CD4-positive, alpha-beta T cell treated with Interferon alpha-2 for 1 hour (primary cell): ENCODE results near the gene CKB.

Experiments used
- DNase-seq, 2 donors: peaks; one replicate each; pipeline ENCODE4 v3.0.0-alpha.2; 2020 to 2022

The CKB gene

GRCh38 chr14:103537175-103537990, 14.8 kb upstream of the CKB start:
- no peak for DNase-seq

- DNase-seq = no peak
Observed at GRCh38 chr14:103536693-103537092, 14.1 kb upstream of the CKB start.

DNA sequence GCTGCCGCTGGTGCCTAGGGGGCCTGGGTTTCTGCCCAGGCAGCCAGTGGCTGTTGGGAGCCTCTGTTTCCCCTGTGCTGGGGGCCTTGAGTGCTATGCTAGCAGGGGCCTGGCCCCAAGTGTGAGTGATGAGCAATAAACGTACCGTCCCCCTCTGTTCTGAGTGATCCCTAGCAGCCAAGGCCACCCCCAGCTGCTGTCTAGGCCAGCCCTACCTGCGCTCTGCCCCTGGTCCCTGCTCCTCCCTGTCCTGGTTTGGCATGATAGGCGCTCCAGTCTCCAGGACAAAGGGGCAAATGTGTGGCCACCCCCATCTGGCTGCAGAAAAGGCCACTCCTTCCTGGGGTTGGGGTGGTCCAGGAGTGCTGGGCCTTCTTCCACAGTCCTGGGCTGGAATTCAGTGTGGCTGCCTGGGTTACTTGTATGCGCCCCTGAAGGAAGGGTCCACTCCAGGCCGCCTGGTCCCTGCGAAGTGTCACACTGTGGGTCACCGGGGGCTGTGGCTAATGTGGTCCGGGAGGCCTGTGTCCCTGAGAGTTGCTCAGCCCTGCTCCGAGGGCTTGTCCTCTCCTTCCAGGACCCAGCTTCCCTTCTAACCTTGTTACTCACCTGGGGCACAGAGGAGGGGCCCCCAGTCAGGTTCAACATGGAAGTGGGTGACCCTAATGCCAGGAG, 13.4 kb upstream of the CKB start:
- no peak for DNase-seq

- DNase-seq = no peak
Observed at GRCh38 chr14:103535081-103535890, 12.7 kb upstream of the CKB start.

- no peak for DNase-seq
Observed at GRCh38 chr14:103534576-103535061, 12.0 kb upstream of the CKB start.

DNA sequence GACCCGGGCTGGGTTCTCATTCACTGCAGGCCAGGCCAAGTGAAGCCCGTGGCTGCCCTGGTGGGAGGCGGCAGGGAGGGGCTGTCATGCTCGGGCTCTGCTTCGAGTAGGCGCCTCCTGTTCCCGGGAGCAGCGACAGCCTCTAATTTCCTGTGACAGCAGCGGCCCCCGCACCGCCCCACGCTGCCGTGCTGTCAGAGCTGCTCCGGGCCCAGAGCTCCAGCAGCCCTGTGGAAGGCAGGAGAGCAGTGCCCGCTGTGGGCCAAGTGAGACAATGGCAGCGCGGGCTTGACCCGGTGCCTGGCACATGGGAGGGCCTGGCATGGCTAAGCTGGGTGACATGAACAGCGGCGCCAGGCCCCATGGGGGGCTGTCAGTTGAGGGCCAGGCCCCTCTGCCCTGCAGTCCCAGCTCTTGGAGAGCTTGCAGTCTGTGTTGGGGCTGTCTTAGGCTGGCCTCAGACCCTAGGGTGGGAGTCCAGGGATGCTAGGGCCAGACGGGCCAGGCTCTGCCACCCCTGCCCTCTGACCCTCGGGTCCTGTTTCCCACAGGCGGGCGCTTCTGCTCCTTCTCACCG, 11.5 kb upstream of the CKB start:
- no peak for DNase-seq

GRCh38 chr14:103533137-103533998, 10.7 kb upstream of the CKB start:
- no peak for DNase-seq

- no peak for DNase-seq
Observed at GRCh38 chr14:103532216-103533136, 9.8 kb upstream of the CKB start.

DNA sequence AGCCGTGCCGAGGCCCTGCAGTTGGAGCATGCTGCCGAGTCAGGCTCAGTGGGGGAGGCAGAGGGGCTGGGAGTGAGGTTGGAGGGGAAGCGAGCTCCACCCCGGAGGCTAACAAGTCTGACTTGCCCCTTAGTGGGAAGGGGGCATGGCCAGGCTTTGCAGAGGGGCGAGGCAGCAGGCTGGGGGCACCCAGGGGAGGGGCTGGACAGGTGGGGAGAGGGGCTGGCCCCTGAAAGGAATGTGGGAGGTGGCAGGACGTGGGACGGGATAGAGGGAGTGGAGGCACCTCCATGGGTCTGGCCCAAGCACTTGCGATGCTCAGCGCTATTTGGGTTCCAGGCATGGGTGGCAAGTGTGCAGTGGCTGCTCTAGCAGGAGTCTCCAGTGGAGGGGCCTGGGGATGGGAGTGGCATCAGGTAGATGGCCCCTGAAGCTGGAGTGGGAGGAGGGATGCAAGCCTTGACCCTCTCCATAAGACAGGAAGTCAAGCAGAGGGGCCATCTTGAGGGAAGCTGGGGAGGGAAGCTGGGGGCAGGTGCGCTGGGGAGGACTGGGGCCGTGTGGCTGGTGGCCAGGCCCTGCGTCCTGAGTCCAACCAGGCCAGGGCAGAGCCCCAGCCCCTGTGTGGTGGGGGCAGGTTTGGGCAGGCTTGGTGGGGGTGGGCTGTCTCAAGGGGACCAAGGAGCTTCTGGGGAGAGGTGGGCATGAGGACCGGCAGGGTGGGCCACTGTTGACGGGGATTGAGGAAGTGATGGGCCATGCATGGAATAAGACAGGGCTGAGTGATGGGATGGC, 9.0 kb upstream of the CKB start:
- no peak for DNase-seq

- no peak for DNase-seq
Observed at GRCh38 chr14:103530831-103531230, 8.2 kb upstream of the CKB start.

DNA sequence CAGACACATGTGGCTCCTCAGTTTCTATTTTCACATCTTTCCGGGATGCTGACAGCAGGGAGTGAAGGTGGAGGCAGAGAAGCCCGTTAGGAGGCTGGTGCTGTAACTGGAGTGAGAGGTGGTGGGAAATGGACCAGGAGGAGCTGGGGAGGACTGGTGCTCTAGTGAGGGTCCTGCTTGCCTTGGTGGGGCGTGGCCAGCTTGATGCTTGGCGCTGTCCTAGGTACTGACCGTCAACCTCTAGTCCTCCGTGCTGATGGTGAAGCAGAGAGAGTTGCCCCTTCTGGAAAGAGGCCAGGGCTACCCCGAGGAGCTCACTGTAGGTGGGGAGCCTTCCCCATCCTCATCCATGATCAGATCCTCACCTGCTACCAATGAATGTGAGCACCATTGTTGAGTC, 7.8 kb upstream of the CKB start:
- DNase-seq = peak in 1 of 2 donors; percentile 14

DNA sequence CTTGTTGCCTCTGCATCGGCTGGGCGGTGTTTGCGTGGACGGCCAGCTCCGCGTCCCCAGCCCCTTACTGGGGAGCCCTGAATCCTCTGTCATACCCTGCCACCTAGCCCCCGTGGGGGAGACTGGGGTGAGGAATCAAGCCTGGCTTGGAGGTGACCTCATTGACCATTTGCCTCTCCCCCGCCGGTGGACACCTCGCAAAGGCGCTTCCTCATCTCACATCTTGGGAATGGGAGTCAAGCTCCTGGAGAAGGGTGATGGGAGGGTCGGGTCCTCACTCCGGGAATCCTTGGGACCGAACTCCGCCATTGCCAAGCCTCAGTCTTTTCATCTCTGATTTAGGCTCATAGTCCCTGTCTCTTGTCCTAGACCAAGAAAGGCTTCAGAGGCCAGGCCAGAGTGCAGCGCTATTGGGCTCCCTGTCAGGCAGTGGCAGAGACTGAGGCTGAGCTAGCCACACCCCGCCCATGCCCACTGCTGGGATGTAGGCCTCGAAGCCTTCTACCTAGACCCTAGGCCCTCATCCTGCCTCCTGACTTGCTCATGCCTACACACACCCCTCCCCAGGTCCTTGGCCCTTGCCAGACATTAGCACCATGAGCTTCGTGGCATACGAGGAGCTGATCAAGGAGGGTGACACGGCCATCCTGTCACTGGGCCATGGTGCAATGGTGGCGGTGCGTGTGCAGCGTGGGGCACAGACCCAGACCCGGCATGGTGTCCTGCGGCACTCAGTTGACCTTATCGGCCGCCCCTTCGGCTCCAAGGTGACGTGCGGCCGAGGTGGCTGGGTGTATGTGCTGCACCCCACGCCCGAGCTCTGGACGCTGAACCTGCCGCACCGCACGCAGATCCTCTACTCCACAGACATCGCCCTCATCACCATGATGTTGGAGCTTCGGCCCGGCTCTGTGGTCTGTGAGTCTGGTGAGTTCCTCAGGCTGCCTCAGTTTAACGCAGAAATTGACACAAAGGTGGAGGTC, 7.0 kb upstream of the CKB start:
- DNase-seq = no peak

DNA sequence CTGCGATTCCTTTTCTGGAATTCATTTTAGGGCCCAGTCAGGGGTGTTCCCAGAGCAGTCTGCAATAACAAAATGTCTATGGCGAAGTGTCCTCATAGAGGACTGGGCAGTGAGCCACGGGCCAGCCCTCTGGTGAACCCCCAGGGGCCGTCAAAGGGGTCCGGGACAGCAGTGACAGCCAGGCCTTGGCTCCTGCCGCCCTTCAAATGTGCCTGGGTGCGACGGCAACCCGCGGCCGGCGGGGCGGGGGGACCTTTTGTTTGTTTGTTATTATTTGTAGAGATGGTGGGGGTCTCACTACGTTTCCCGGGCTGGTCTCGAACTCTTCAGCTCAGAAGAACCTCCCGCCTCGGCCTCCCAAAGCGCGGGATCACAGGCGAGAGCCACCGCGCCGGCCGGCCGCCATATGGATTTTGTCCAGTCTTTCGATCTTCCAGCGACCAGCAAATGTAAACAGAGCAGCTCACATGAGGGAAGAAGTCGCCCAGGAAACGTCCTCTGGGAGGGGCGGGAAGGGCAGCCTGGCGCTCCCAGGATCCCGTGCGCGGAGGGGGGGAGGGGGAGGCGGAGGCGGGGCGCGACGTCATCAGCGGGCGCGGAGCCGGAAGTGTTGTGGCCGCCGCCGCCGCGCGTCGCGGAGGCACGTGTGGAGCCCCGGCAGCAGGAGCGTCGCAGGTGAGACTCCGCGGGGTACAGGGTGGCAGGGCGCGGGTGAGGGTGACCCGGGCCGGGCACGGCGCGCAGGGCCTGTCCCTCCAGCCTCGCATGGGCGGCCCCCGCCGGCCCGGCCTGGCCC, 6.2 kb upstream of the CKB start, which contains the start of gene TRMT61A:
TSS of gene TRMT61A (plus strand) at position 610 of the 796 bp plus-strand sequence. CDS start 783 bp downstream, outside the sequence.
- DNase-seq = peak; percentile 78 to 84

GRCh38 chr14:103528146-103528586, 5.5 kb upstream of the CKB start:
- DNase-seq = no peak

GRCh38 chr14:103527408-103528145, 4.9 kb upstream of the CKB start:
- DNase-seq = peak; percentile 27 to 67

- DNase-seq = no peak
Observed at GRCh38 chr14:103526914-103527248, 4.3 kb upstream of the CKB start.
